Spinal cord (tissue), 10 donors: Measurements from ENCODE around the gene THUMPD3. TPM values are rescaled to one million over a fixed set of nuclear protein-coding genes. Genes with fewer than 3 reads are reported as not detected.

Source experiments
- DNase-seq, 6 donors: peaks; one replicate each; pipeline versions ENCODE4 v3.0.0 to v3.0.0-alpha.2; 2013 to 2015; ENCODE audit warnings: low spot score in 6 of 6, low read depth in 4 of 6
- H3K27ac ChIP-seq: one replicate; pipeline ENCODE4 v1.5.1; 2013; ENCODE audit warnings: low read depth, low read length, control low read depth
- H3K27me3 ChIP-seq: one replicate; pipeline ENCODE4 v1.6.1; 2013; ENCODE audit warnings: low read length; ENCODE audit not compliant: control insufficient read depth, insufficient read depth
- H3K36me3 ChIP-seq: one replicate; pipeline ENCODE4 v1.6.1; 2013; ENCODE audit warnings: low read length; ENCODE audit not compliant: control insufficient read depth, insufficient read depth
- H3K4me1 ChIP-seq: one replicate; pipeline ENCODE4 v1.6.1; 2013; ENCODE audit warnings: low read length; ENCODE audit not compliant: control insufficient read depth, insufficient read depth
- H3K4me3 ChIP-seq: one replicate; pipeline ENCODE4 v1.5.1; 2013; ENCODE audit warnings: low read depth, low read length, control low read depth
- H3K9me3 ChIP-seq: one replicate; pipeline ENCODE4 v1.6.1; 2013; ENCODE audit warnings: low read length; ENCODE audit not compliant: control insufficient read depth, insufficient read depth
- WGBS: methylation state at CpG from one replicate; pipeline ENCODE4 v1.1.5; 2013; ENCODE audit warnings: missing lambda C conversion rate; ENCODE audit not compliant: insufficient coverage; 5-methylcytosine and 5-hydroxymethylcytosine counted together
- polyA plus RNA-seq, 2 donors: library from polyadenylated mRNA; unstranded; fragments of 120-200 nt; gene quantifications; one replicate each; pipeline ENCODE4 v1.2.1, GENCODE V29; 2013; ENCODE audit not compliant: insufficient read length in 2 of 2
- total RNA-seq, 2 donors: library from RNA; depleted of rRNA in 1 of 2; stranded (reverse); fragments of 120-200 nt in 1 of 2; fragments of >200 nt in 1 of 2; gene quantifications; one replicate each; pipeline versions ENCODE4 v1.2.3 to v1.2.4, GENCODE V29; 2013 to 2014
- donor health status: healthy.

The THUMPD3 gene
- total and polyA plus RNA-seq, 4 donors = 48.1 to 50.1 (median 48.8) TPM

DNA sequence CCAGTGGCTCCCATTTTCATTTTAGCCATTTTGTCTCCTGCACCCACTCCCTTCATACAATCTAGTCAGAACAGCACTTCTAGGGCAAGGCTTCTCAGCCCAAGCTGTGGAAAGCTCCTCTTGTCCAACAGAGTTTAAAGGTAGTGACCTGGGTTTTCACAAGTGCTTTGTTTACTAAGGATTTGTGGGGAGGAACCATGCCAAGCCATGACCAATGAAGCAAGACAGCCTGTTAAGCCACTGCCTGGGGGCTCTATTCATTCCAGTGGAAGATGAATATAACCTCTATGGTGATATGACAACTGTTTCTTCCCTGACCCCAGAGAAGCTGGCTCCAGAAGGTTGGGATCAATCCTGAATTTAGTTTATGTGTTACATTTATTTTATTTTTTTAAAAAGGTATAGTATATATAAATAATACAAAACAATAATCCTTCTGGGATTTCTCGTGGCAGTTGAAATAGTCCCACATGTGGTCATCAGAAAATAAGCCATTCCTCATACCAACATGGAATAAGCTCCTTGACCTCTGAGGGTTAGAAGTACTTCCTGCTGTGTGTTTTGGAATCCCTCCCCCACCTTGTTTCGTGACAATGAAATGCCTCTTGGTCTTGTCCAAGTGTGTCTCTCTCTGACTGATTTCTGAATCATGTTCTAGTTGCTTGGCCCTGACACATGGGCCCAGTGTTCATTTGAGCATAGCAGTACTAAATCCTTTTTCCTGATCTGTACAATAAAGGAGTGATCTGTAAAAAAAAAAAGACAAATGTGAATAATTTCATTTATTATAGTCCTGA lies 13.3 kb upstream of the THUMPD3 start:
- H3K4me1 ChIP-seq = no peaks in the 10 kb centered on the region
- no peak for DNase-seq
- H3K9me3 ChIP-seq = no peaks in the 10 kb centered on the region
- H3K27ac ChIP-seq = no peak overlapping the region
- no peaks in the 10 kb centered on the region for H3K27me3 ChIP-seq
- WGBS = 88% methylated on average over 1 of the region's 2 CpGs
- H3K36me3 ChIP-seq = peaks cover 3% of the 10 kb centered on the region
- H3K4me3 ChIP-seq = no peak overlapping the region

DNA sequence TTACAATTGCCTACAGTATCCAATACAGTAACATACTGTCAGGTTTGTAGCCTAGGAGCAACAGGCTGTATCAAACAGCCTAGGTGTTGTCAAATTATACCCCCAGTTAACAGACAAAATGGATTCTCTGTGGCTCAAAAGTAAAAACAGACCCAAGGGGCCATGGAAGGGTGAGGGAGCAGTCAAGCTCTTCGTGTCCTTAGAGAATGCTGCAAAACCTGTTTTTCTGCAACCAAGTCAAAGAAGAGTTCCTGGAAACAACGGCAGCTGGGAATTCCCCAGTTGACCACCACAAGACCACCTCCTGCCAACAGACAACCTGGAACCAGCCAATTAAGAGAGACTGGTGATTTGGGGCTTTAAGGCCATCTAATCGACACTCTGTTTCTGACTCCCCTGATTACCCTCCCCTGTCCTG lies 11.1 kb upstream of the THUMPD3 start:
- Histone ChIP-seq H3K4me1 (no peaks in the 10 kb centered on the region), H3K27me3 (no peaks in the 10 kb centered on the region), H3K36me3 (peaks cover 3% of the 10 kb centered on the region), H3K4me3 (no peak overlapping the region), H3K27ac (no peak overlapping the region), H3K9me3 (no peaks in the 10 kb centered on the region)
- WGBS = 25% methylated on average over 2 of the region's 3 CpGs
- DNase-seq = no peak

DNA sequence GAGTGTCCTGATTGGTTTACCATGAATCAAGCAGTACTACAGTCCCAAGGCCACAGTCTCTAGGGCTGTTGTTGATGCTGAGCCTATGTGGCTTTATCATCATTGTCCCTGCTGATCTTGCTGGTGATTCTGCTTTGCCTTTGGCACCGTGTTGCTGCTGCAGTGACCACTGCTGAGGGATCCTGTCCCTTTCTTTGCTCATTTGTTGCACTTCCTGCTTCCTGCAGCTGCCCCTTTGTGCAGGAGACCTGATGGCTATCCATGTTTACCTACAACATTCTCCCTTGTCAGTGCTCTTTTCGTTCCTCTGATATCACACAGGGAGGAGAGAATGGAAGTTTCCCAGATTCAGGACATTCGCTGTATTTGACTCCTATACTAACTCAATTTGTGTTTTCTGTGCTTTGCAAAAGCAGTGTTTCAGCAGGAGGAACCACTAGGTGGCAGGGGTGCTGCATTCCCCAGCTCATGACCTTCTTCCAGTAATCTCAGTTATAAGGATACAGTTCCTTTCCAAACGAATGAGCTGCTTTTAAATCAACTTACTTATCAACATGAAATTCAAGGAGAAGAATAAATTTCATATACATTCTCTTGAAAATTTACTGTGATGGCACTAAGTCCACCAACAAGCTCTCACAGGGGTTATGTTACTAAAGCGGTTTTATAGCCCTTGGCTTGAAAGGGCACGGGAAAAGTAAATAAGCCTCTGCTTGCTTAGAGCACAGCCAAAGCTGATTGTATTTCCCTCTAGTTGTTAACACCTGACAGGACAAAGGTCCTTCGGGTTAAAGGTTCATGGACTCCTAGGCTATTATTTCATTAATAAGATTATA lies 9.7 kb upstream of the THUMPD3 start:
- Histone ChIP-seq H3K36me3 (peaks cover 3% of the 10 kb centered on the region), H3K9me3 (no peaks in the 10 kb centered on the region), H3K27me3 (no peaks in the 10 kb centered on the region), H3K4me3 (no peak overlapping the region), H3K27ac (no peak overlapping the region), H3K4me1 (no peaks in the 10 kb centered on the region)
- DNase-seq = peak in 5 of 6 donors; percentile 39 to 92 (median 63)
- WGBS = 0% methylated on average over 1 of the region's 7 CpGs

DNA sequence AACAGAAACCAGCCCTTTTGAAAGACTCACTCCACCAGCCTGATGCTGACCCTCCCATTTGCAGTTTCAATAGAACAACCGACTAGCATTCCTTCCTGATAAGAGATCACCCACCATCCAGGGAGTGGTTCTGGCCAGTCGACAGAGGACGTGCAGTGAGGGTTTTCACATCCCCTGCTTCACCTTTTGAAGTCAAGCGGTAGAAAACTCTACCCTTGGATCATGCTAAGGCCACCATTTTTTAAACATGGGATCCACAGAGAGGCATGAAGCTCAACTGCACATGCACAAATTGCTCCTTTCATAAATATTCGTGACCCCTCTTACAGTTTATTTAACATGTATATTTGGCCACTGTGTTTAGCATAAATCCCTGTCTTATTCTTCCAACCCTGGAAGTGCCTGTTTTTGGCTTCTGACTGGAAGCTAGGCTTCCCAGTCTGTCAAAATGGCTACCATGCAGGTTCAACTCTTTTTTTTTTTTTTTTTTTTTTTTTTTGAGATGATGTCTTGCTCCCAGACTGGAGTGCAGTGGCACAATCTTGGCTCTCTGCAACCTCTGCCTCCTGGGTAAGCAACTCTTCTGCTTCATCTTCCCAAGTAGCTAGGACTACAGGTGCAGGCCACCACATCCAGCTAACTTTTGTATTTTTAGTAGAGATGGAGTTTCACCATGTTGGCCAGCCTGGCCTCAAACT lies 1.0 kb upstream of the THUMPD3 start:
- WGBS = 92% methylated on average over 3 of the region's 5 CpGs
- DNase-seq = no peak
- Histone ChIP-seq H3K27ac (no peak overlapping the region), H3K4me3 (peak overlapping the region; percentile 63), H3K27me3 (no peaks in the 10 kb centered on the region), H3K9me3 (no peaks in the 10 kb centered on the region), H3K4me1 (peaks cover 8% of the 10 kb centered on the region), H3K36me3 (peaks cover 8% of the 10 kb centered on the region)

DNA sequence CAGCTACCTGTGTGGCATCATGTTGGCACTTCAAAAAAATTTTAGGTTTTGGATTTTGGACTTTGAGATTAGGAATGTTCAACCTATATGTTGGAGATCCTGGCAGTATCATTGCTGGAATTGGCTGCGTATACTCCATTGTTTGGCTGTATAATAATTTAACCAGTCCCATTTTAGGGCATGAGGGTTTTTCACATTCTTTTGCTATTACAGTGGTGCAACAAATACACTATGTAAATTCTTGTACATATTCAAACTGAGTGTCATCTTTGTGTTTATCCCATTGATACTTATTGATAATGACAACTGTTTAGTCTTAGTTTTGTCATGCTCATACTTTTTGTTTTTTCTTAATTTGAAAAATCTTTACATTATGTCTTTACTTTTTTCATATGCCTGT lies 6.7 kb downstream of the THUMPD3 start:
- H3K36me3 ChIP-seq = peaks cover 46% of the 10 kb centered on the region
- no peaks in the 10 kb centered on the region for H3K9me3 ChIP-seq
- H3K27ac ChIP-seq = no peak overlapping the region
- no peak for DNase-seq
- H3K4me3 ChIP-seq = no peak overlapping the region
- no CpG with 5 or more reads among the region's 1 CpG for WGBS
- no peaks in the 10 kb centered on the region for H3K27me3 ChIP-seq
- H3K4me1 ChIP-seq = no peaks in the 10 kb centered on the region

DNA sequence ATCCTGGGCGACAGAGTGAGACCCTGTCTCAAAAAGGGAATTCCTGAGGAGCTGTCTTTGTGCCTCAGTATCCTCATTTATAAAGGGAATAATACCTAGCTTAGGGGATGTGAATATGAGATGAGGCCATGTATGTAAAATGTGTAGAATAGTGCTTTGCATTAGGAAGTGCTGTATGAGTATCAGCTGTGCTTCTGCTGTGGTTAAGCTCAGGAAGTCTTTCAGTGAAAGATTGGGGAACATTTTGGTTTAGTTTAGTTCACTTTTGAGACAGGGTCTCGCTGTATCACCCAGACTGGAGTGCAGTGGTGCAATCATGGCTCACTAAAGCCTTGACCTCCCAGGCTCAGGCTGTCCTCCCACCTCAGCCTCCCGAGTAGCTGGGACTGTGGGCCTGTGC lies 10.6 kb downstream of the THUMPD3 start:
- Histone ChIP-seq H3K27me3 (no peaks in the 10 kb centered on the region), H3K4me1 (no peaks in the 10 kb centered on the region), H3K27ac (no peak overlapping the region), H3K9me3 (no peaks in the 10 kb centered on the region), H3K4me3 (no peak overlapping the region), H3K36me3 (peaks cover 41% of the 10 kb centered on the region)
- no peak for DNase-seq
- 80% methylated on average over 2 of the region's 3 CpGs for WGBS

DNA sequence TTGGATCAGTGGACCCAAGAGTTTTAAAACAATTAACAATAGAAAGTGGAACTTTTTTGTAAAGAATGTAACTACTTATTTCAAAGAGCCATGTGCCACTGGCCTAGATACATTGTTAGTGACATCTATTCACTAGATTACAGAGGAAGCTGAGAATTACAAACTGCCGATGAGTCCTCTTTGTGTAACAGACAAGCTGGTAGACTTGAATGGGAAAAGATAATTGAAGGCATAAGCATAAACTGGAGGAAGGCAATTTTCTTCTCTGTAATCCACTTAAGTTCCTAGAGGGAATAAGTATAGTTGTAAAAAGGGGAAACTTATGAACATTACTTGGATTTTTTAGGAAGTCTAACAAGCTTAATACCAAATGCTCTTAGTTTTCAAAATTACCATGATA lies 15.1 kb downstream of the THUMPD3 start:
- H3K27me3 ChIP-seq = no peaks in the 10 kb centered on the region
- no peak overlapping the region for H3K4me3 ChIP-seq
- DNase-seq = no peak
- no peak overlapping the region for H3K27ac ChIP-seq
- H3K9me3 ChIP-seq = no peaks in the 10 kb centered on the region
- peaks cover 27% of the 10 kb centered on the region for H3K36me3 ChIP-seq
- no peaks in the 10 kb centered on the region for H3K4me1 ChIP-seq
- no CpG with 5 or more reads among the region's 1 CpG for WGBS

DNA sequence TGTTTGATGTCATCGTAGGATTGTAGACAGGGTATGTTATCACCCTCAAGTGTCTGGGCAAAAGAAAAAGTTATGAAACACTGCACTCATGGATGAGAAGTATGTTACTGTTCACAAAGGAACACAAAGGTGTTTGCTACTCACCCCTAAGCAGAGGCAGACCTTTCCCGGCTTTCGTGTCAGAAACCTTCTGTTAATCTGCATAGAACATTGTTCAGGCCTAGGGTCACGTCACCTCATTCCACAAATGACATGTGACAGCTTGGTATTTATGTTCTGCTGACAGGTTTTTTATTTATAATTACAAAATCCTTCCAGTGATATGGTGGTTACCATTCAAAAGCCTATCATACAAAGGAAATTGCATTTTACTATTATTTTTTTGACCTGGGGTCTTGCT lies 16.5 kb downstream of the THUMPD3 start:
- no peaks in the 10 kb centered on the region for H3K27me3 ChIP-seq
- no peak overlapping the region for H3K4me3 ChIP-seq
- 0% methylated on average over 1 of the region's 4 CpGs for WGBS
- H3K27ac ChIP-seq = no peak overlapping the region
- peaks cover 23% of the 10 kb centered on the region for H3K36me3 ChIP-seq
- DNase-seq = no peak
- no peaks in the 10 kb centered on the region for H3K9me3 ChIP-seq
- H3K4me1 ChIP-seq = no peaks in the 10 kb centered on the region

DNA sequence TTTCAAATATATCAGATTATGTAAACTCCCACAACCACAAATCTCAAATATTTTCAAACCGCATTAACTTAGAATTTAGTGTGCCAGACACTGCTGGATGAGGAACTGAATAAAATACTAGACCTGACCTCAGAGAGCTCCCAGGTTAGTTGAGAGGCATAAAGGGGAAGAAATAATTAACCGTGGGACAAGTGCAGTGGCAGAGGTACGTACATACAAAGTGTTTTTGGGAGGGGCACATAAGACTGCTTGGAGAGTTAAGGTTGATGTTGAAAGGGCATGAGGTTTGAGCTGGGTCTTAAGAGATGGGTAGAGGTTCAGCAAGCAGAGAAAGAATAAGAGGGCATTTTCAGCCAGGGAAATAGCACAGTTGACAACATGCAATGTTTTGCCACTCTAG lies 17.2 kb downstream of the THUMPD3 start:
- DNase-seq = no peak
- H3K4me3 ChIP-seq = no peak overlapping the region
- H3K9me3 ChIP-seq = no peaks in the 10 kb centered on the region
- 78% methylated on average over 2 of the region's 3 CpGs for WGBS
- no peak overlapping the region for H3K27ac ChIP-seq
- H3K36me3 ChIP-seq = peaks cover 21% of the 10 kb centered on the region
- H3K4me1 ChIP-seq = no peaks in the 10 kb centered on the region
- no peaks in the 10 kb centered on the region for H3K27me3 ChIP-seq
